ENCODE results near the gene OR1K1. TPM values are rescaled to one million over a fixed set of nuclear protein-coding genes. Genes with fewer than 3 reads are reported as not detected.

OR1K1 gene
- total RNA-seq, 1 experiment from 2014 or later: not detected

Other genes starting within 250 kb of the OR1K1 start
- gene OR1N2, start 247.0 kb upstream of the OR1K1 start, total RNA-seq (2014; rRNA removed; shearing (Covaris generic)): not detected in 2 replicates
- not detected in 2 replicates for gene OR1L8, start 216.7 kb upstream of the OR1K1 start, total RNA-seq (2014; rRNA removed; shearing (Covaris generic))
- gene OR1Q1, start 185.4 kb upstream of the OR1K1 start, total RNA-seq (2014; rRNA removed; shearing (Covaris generic)): not detected in 2 replicates
- gene OR1B1, start 142.5 kb upstream of the OR1K1 start, total RNA-seq (2014; rRNA removed; shearing (Covaris generic)): not detected in 2 replicates
- not detected in 2 replicates for gene OR1L1, start 138.4 kb upstream of the OR1K1 start, total RNA-seq (2014; rRNA removed; shearing (Covaris generic))
- not detected in 2 replicates for gene OR1L3, start 125.0 kb upstream of the OR1K1 start, total RNA-seq (2014; rRNA removed; shearing (Covaris generic))
- not detected in 2 replicates for gene OR1L4, start 76.1 kb upstream of the OR1K1 start, total RNA-seq (2014; rRNA removed; shearing (Covaris generic))
- not detected in 2 replicates for gene OR1L6, start 57.8 kb upstream of the OR1K1 start, total RNA-seq (2014; rRNA removed; shearing (Covaris generic))
- gene OR5C1, start 11.2 kb upstream of the OR1K1 start, total RNA-seq (2014; rRNA removed; shearing (Covaris generic)): not detected in 2 replicates
- 21.5 and 23.7 TPM in 2 replicates for gene PDCL, start 28.5 kb downstream of the OR1K1 start, total RNA-seq (2014; rRNA removed; shearing (Covaris generic))
- gene RC3H2, start 105.2 kb downstream of the OR1K1 start, total RNA-seq (2014; rRNA removed; shearing (Covaris generic)): 26.1 and 26.4 TPM in 2 replicates
- gene ZBTB6, start 113.2 kb downstream of the OR1K1 start, total RNA-seq (2014; rRNA removed; shearing (Covaris generic)): 8.3 and 11.7 TPM in 2 replicates
- 1.9 and 2.9 TPM in 2 replicates for gene ZBTB26, start 131.4 kb downstream of the OR1K1 start, total RNA-seq (2014; rRNA removed; shearing (Covaris generic))
- 12.4 and 15.7 TPM in 2 replicates for gene RABGAP1, start 140.9 kb downstream of the OR1K1 start, total RNA-seq (2014; rRNA removed; shearing (Covaris generic))
- gene GPR21, start 233.5 kb downstream of the OR1K1 start, total RNA-seq (2014; rRNA removed; shearing (Covaris generic)): not detected in 2 replicates

Measured in RPMI7951 (cell line).